ENCODE results near the gene OR56A1.

DNA sequence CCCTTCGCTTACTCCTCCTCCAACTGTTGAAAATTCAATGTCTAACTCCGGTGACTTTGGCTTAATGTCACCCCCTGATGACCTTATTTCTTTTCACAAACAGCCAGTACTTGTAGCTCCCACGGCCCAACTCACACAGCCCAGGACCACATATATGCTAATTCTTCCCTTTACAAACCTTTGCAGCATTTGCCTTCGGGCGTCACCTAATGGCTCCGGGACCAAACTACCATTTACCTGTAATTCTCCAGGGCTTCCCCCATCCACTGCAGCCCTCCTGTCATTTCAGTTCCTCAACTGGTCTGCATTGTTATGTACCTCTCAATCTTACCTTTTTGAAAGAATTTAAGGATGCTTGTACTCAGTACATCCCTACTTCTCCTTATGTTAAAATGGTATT, 47.2 kb upstream of the OR56A1 start:
- TF ChIP-seq, protein P1, sequence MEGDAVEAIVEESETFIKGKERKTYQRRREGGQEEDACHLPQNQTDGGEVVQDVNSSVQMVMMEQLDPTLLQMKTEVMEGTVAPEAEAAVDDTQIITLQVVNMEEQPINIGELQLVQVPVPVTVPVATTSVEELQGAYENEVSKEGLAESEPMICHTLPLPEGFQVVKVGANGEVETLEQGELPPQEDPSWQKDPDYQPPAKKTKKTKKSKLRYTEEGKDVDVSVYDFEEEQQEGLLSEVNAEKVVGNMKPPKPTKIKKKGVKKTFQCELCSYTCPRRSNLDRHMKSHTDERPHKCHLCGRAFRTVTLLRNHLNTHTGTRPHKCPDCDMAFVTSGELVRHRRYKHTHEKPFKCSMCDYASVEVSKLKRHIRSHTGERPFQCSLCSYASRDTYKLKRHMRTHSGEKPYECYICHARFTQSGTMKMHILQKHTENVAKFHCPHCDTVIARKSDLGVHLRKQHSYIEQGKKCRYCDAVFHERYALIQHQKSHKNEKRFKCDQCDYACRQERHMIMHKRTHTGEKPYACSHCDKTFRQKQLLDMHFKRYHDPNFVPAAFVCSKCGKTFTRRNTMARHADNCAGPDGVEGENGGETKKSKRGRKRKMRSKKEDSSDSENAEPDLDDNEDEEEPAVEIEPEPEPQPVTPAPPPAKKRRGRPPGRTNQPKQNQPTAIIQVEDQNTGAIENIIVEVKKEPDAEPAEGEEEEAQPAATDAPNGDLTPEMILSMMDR (IDR thresholded peaks at IDR 0.05; ENCODE audit: low read depth, low read length, poor library complexity, severe bottlenecking), result no peak
- no peak for TF ChIP-seq EZH2phosphoT487 (IDR thresholded peaks at IDR 0.05; ENCODE audit: borderline replicate concordance, low read length)

Measured in DOHH2 (cell line).